SK-N-SH (cell line): ENCODE measurements around the gene CACNG4. TPM values are rescaled to one million over a fixed set of nuclear protein-coding genes. Genes with fewer than 3 reads are reported as not detected.

Source experiments
- CTCF ChIA-PET: fragments of 300-600, 350-600 bp; formaldehyde crosslinking; extraction: SDS; loops from one replicate; lab custom pipeline; 2021; lab: Yijun Ruan, JAX
- POLR2A ChIA-PET: fragments of 350-600 bp; sonication (Branson Sonifier 250); formaldehyde crosslinking; extraction: SDS; loops from one replicate; lab custom pipeline; 2020; ENCODE audit warnings: antibody characterized with exemption, inconsistent platforms; lab: Yijun Ruan, JAX
- DNase-seq: peaks from one replicate; pipeline ENCODE4 v3.0.0; 2012
- H2AFZ ChIP-seq: fragments of 200-600 bp; sonication (generic); 2 replicates; pipeline ENCODE4 v1.8.1; 2016; ENCODE audit warnings: antibody characterized with exemption, mild to moderate bottlenecking, low read depth
- H3F3A ChIP-seq: fragments of 200-600 bp; sonication (generic); replicated peaks from 2 replicates; pipeline ENCODE3; 2016; ENCODE audit warnings: antibody characterized with exemption, mild to moderate bottlenecking; ENCODE audit not compliant: insufficient read depth
- H3K27ac ChIP-seq, 2 experiments: fragments of 200-500 bp in 1 of 2; fragments of 200-600 bp in 1 of 2; sonication (Bioruptor generic) in 1 of 2; sonication (generic), shearing (Covaris generic) in 1 of 2; 2 replicates each; pipeline versions ENCODE4 v1.5.1 to v1.6.1; 2014 to 2016; ENCODE audit warnings: low read depth in 2 of 2, inconsistent platforms in 1 of 2, low read length in 1 of 2, mild to moderate bottlenecking in 1 of 2, mixed read lengths in 1 of 2
- H3K27me3 ChIP-seq: fragments of 200-600 bp; sonication (generic), shearing (Covaris generic); 2 replicates; pipeline ENCODE4 v1.6.1; 2016; ENCODE audit warnings: mixed run types; ENCODE audit not compliant: insufficient read depth
- H3K36me3 ChIP-seq, 2 experiments: fragments of 200-500 bp in 1 of 2; fragments of 200-600 bp in 1 of 2; sonication (Bioruptor generic) in 1 of 2; sonication (generic) in 1 of 2; replicated peaks in 1 of 2; 2 replicates each; pipeline versions ENCODE3 to v1.5.1; 2014 to 2016; ENCODE audit warnings: low read length in 1 of 2, mild to moderate bottlenecking in 1 of 2; ENCODE audit not compliant: insufficient read depth in 2 of 2, control insufficient read depth in 1 of 2
- H3K4me1 ChIP-seq, 2 experiments: fragments of 200-500 bp in 1 of 2; fragments of 200-600 bp in 1 of 2; sonication (Bioruptor generic) in 1 of 2; sonication (generic), shearing (Covaris generic) in 1 of 2; 2 replicates each; pipeline versions ENCODE4 v1.5.1 to v1.6.1; 2014 to 2016; ENCODE audit warnings: low read depth in 1 of 2, low read length in 1 of 2, mixed run types in 1 of 2; ENCODE audit not compliant: insufficient read depth in 2 of 2, control insufficient read depth in 1 of 2
- H3K4me2 ChIP-seq: fragments of 200-600 bp; sonication (generic), shearing (Covaris generic); 2 replicates; pipeline ENCODE4 v1.6.1; 2017; ENCODE audit warnings: mixed run types
- H3K4me3 ChIP-seq, 2 experiments: fragments of 200-500 bp in 1 of 2; fragments of 200-600 bp in 1 of 2; sonication (Bioruptor generic) in 1 of 2; sonication (generic), shearing (Covaris generic) in 1 of 2; 2 replicates each; pipeline versions ENCODE4 v1.5.1 to v1.8.1; 2014 to 2016; ENCODE audit warnings: low read depth in 2 of 2, inconsistent platforms in 1 of 2, low read length in 1 of 2, mild to moderate bottlenecking in 1 of 2, mixed read lengths in 1 of 2, moderate library complexity in 1 of 2
- H3K79me2 ChIP-seq: fragments of 200-600 bp; sonication (generic); 2 replicates; pipeline ENCODE4 v1.8.1; 2017; ENCODE audit warnings: mild to moderate bottlenecking; ENCODE audit not compliant: insufficient read depth
- H3K9ac ChIP-seq: fragments of 200-600 bp; sonication (generic); 2 replicates; pipeline ENCODE4 v1.6.1; 2017; ENCODE audit warnings: mixed run types
- H3K9me2 ChIP-seq: fragments of 200-600 bp; sonication (generic); 2 replicates; pipeline ENCODE4 v1.6.1; 2017; ENCODE audit warnings: mixed run types
- H3K9me3 ChIP-seq: fragments of 200-600 bp; sonication (generic); 2 replicates; pipeline ENCODE4 v1.6.1; 2017; ENCODE audit warnings: mixed run types, mild to moderate bottlenecking, moderate library complexity
- H4K20me1 ChIP-seq: fragments of 200-600 bp; sonication (generic); 2 replicates; pipeline ENCODE4 v1.6.1; 2017; ENCODE audit warnings: mild to moderate bottlenecking, mixed run types; ENCODE audit not compliant: insufficient read depth
- CHD2 ChIP-seq: fragments of 150-350 bp; IDR thresholded peaks from 2 replicates; pipeline ENCODE4 v1.6.1; 2018; ENCODE audit warnings: low read length; ENCODE audit not compliant: partially characterized antibody
- CTCF ChIP-seq: fragments of 200-600 bp; sonication (generic); IDR thresholded peaks from 2 replicates; pipeline ENCODE4 v1.6.1; 2017; ENCODE audit warnings: antibody characterized with exemption, mild to moderate bottlenecking, moderate library complexity
- FOSL2 ChIP-seq: IDR thresholded peaks from 2 replicates; pipeline ENCODE4 v1.4.0; 2012; ENCODE audit warnings: low read depth, mild to moderate bottlenecking, moderate library complexity, borderline replicate concordance
- FOXM1 ChIP-seq: IDR thresholded peaks from 2 replicates; pipeline ENCODE4 v1.4.0; 2012; ENCODE audit warnings: low read depth, mild to moderate bottlenecking
- MAX ChIP-seq: IDR thresholded peaks from 2 replicates; pipeline ENCODE4 v1.4.0; 2012; ENCODE audit warnings: low read depth
- MEF2A ChIP-seq: IDR thresholded peaks from 2 replicates; pipeline ENCODE4 v1.4.0; 2012; ENCODE audit warnings: low read depth, borderline replicate concordance
- NFIC ChIP-seq: IDR thresholded peaks from 2 replicates; pipeline ENCODE4 v1.4.0; 2012; ENCODE audit warnings: borderline replicate concordance
- NRF1 ChIP-seq: IDR thresholded peaks from 2 replicates; pipeline ENCODE4 v1.6.1; 2012; ENCODE audit warnings: low read depth, mild to moderate bottlenecking, low read length
- PBX3 ChIP-seq: IDR thresholded peaks from 2 replicates; pipeline ENCODE4; 2012
- RCOR1 ChIP-seq: fragments of 150-350 bp; IDR thresholded peaks from 2 replicates; pipeline ENCODE4 v1.6.1; 2017; ENCODE audit warnings: antibody characterized with exemption, low read length
- RFX5 ChIP-seq: IDR thresholded peaks from 2 replicates; pipeline ENCODE4 v1.6.1; 2012; ENCODE audit warnings: mild to moderate bottlenecking, improper control_type of control experiment, low read length
- SIN3A ChIP-seq: IDR thresholded peaks from 2 replicates; pipeline ENCODE4 v1.6.1; 2012; ENCODE audit warnings: low read depth, mild to moderate bottlenecking, low read length, moderate library complexity, borderline replicate concordance
- SMC3 ChIP-seq: IDR thresholded peaks from 2 replicates; pipeline ENCODE4 v1.6.1; 2012; ENCODE audit warnings: low read depth, low read length, improper control_type of control experiment
- TEAD4 ChIP-seq: IDR thresholded peaks from 2 replicates; pipeline ENCODE4 v1.4.0; 2012; ENCODE audit warnings: mild to moderate bottlenecking, borderline replicate concordance; ENCODE audit not compliant: insufficient read depth
- YY1 ChIP-seq: IDR thresholded peaks from 2 replicates; pipeline ENCODE4 v1.4.0; 2012; ENCODE audit warnings: low read depth, mild to moderate bottlenecking
- ZBTB33 ChIP-seq: IDR thresholded peaks from 2 replicates; pipeline ENCODE4 v1.4.0; 2012; ENCODE audit warnings: low read depth, borderline replicate concordance
- WGBS: methylation state at CpG from one replicate; pipeline ENCODE4 v1.1.6; 2017; ENCODE audit warnings: low lambda C conversion rate; 5-methylcytosine and 5-hydroxymethylcytosine counted together
- polyA plus RNA-seq, 3 experiments: library from polyadenylated mRNA; depleted of rRNA; stranded (reverse); fragments of >200 nt; gene quantifications; 2 replicates each; pipeline ENCODE4 v1.2.3, GENCODE V29; 2012

Gene CACNG4
- polyA plus RNA-seq, 1 of the 3 experiments (the other 2 are of a cell fraction): 13.2 TPM

GRCh38 chr17:67047382-67047781 lies 82.9 kb downstream of the CACNG4 start:
- TF ChIP-seq NRF1 (no peak), TEAD4 (no peak), YY1 (no peak), NFIC (no peak), RFX5 (no peak), CHD2 (no peak), FOSL2 (no peak), SIN3A (no peak), MAX (no peak), MEF2A (no peak), ZBTB33 (no peak), SMC3 (no peak), RCOR1 (no peak), PBX3 (no peak), FOXM1 (no peak), CTCF (no peak)
- TF ChIP-seq, all 33 proteins: peak for 0
- no peak for DNase-seq

More at GRCh38 chr17:67047382-67047781, 82.9 kb downstream of the CACNG4 start:
- Histone ChIP-seq H3K4me2 (no peak overlapping the region), H3K27me3 (no peaks in the 10 kb centered on the region; the same call in 1 of the 2 replicates), H2AFZ (no peak overlapping the region), H3K9me2 (no peaks in the 10 kb centered on the region), H3F3A (no peaks in the 10 kb centered on the region), H3K9ac (no peak overlapping the region), H3K36me3 (no peaks in the 10 kb centered on the region), H3K4me1 (peaks cover 0 to 3% of the 10 kb centered on the region in 2 experiments; a peak in 1 of 4 replicates), H3K79me2 (no peaks in the 10 kb centered on the region), H3K27ac (no peak overlapping the region), H3K4me3 (no peak overlapping the region; a peak in 1 of 4 replicates), H3K9me3 (peaks cover 9% of the 10 kb centered on the region), H4K20me1 (no peaks in the 10 kb centered on the region)
- POLR2A ChIA-PET: no interaction called here
- CTCF ChIA-PET: interaction anchor here (0.7 kb wide), 1 partner anchor 845 kb away, joined by 3 read pairs; no protein-coding TSS in a partner anchor
- 6% methylated on average over 1 of the region's 1 CpG for WGBS
